D721Med (cell line): ENCODE data around the gene GABBR1.

Source experiments
- DNase-seq: peaks from one replicate; pipeline ENCODE4 v3.0.0; 2011; ENCODE audit warnings: low spot score; ENCODE audit not compliant: insufficient read length
- FAIRE-seq: peaks from 2 replicates; lab custom pipeline; 2011; peaks lifted over from hg19 to GRCh38; lab: Jason Lieb, UNC
- TF ChIP-seq, protein P1 (sequence below): IDR thresholded peaks from 2 replicates; pipeline ENCODE4 v1.5.1; 2012; ENCODE audit warnings: mild to moderate bottlenecking, control low read depth; ENCODE audit not compliant: insufficient read depth; ENCODE audit errors: missing control alignments

The GABBR1 gene

DNA sequence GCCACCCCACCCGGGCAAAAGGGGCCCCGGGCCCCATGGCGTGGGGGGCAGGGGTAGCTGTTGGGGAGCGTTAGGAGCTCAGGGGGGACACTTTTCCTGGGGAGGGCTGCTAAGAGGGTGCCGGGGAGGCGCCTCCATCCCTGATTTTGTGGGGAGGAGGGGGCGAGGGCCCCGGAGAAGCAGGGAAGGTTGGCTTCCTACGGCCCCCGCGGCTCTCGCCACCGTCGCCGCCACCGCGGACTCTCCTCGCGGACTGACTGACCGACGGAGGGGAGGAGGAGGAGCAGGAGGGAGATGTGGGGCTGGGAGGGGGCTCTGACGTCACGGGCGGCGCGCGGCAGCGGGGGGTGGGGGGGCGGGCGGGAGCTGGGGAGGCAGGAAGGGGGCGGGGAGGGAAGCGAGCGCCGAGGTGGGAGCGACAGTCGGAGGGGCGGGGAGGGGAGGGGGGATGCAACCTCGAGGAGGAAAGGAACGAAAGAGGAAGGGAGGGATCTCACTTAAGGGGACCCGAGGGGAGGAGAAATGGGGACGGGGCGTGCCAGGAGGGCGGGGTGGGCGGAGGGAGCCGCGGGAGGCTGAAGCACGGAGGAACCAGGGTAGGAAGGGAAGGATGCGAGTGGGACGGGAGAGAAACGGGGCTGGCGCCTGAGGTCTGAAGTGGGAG, 5.1 kb downstream of the GABBR1 start:
- TF ChIP-seq, protein P1, sequence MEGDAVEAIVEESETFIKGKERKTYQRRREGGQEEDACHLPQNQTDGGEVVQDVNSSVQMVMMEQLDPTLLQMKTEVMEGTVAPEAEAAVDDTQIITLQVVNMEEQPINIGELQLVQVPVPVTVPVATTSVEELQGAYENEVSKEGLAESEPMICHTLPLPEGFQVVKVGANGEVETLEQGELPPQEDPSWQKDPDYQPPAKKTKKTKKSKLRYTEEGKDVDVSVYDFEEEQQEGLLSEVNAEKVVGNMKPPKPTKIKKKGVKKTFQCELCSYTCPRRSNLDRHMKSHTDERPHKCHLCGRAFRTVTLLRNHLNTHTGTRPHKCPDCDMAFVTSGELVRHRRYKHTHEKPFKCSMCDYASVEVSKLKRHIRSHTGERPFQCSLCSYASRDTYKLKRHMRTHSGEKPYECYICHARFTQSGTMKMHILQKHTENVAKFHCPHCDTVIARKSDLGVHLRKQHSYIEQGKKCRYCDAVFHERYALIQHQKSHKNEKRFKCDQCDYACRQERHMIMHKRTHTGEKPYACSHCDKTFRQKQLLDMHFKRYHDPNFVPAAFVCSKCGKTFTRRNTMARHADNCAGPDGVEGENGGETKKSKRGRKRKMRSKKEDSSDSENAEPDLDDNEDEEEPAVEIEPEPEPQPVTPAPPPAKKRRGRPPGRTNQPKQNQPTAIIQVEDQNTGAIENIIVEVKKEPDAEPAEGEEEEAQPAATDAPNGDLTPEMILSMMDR = no peak
- no peak for FAIRE-seq
- DNase-seq = peak; percentile 83

DNA sequence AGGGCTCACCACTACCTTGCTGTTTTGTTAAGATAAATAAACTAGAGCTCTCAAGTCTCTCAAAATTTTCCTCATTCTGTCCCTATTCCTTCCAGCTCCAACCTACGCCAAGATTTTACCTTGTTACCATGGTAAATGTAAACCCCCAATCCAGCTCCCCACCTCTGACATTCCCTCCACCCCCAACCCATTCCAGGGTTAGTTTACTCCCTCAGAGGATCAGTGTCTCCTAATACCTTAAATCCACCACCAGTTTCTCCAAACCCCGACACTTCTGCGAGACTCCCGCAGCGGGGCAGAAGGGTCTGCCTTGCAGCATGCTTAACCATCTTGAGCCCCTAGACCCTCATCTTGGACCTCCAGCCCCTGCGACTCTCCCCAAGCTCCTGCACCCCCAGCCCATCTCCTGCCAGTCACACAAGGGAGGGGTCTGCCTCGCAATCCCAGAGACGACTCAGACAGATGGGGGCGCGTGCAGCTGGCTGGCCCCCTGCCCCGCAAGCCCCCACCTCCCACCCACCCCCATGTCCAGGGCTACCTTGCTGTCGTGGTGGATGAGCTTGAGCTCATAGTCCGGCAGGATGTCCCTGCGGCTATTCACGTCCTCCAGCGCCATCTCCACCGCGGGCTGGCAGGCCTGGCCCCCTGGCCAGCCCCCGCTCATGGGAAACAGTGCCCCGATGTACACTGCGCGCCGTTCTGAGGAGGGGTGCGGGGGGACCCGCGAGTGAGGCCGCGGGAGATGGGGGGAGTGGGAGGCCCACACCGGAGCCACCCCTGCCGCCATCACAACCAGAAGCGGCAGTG, 5.8 kb downstream of the GABBR1 start:
- DNase-seq = no peak
- no peak for FAIRE-seq
- TF ChIP-seq, protein P1 = no peak

DNA sequence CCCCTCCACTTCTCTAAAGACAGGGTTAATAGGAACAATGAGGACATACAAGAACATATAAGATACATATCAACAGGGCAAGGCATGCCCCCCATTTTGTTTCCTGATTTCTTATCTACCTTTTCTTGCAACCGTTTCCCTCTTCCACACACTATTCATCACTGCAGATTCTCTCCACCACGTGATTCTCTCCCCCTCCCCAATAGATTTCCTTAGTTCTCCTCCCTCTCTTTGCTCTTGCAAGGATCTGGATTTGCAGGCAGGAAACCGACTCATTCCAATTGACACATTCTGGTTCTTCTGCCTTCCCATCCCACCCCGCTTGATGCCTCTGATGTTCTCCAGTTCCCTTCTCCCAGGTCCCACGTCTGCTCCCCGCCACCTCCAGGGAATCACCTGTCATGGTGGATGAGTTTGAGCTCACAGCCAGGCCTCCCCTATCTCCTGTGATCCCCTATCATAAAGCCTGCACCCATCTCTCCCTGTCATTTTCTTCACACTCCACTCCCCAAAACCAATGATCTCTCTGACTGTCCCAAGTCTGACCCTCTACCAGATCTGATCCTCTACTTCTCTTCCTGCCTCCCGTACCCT, 7.5 kb downstream of the GABBR1 start:
- TF ChIP-seq, protein P1 = no peak
- FAIRE-seq (no peak), DNase-seq (no peak)

DNA sequence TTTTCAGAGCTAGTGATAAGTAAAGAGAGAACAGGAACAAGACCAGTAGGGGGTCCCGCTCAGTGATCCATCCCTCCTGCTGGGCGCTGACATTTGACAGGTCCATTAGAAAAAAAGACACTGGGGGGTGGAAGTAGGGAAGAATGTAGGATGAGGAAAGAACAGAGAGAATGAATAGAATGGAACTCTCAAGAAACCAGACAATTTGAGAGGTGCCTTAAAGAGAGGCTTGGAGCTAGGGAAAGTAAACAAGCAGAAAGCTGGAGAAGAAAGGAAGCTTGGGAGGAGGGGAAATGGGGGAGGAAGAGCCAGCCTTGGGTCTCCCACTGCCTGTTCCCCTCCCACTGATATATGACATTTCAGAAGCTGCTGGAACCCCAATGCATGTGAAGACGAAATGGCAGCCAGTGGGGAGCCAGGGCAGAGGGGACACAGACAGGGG, 8.4 kb downstream of the GABBR1 start:
- FAIRE-seq = no peak

DNA sequence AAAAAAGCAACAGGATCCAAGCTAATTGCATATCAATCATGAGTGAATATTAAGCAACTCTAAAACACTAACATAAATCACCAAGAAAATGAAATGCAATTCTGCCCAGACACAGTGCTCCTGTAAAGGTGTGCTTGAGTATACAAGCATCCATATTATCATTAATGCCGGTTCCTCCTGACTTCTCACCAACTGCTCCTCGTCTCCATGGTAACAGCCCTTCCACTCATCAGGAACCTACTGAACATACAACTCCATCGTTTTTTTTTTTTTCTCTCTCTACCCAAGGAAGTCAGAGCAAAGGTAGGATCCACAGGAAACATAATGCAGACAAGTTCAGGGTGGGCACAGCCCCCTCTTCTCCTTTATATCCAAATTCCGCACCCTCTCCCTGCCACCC, 12.4 kb downstream of the GABBR1 start:
- TF ChIP-seq, protein P1 = no peak
- FAIRE-seq = no peak
- DNase-seq = no peak

More for the DNA sequence above, 8.4 kb downstream of the GABBR1 start:
- TF ChIP-seq, protein P1 = no peak
- DNase-seq = no peak

DNA sequence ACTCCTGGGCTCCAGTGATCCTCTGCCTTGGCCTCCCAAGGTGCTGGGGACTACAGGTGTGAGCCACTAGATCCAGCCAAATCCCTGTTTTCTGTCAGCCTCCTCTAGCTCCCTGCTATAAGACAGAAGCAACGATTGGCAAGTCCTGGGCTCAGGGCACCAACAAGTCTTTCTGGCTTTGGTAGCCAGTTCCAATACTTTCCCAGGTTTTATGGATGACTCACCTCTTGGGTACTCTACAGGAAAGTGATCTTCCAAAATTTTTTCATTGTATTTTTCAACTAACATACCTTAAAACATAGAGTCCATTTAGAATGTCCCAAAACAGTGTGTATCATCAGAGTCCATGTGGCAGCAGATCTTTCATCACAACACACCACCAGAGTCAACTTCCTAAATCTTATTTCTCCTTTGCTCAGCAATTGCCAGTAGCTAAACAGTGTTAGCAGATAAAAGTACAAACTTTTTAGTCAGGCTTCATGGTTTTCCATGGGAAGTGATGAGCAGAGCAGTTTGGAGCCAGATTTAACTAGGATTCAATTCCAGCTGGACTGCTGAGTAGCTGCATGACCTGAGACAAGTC, 13.3 kb downstream of the GABBR1 start:
- TF ChIP-seq, protein P1 = no peak
- FAIRE-seq (no peak), DNase-seq (no peak)
